H1 (cell line): Measurements from ENCODE around the gene PCCA. TPM values are rescaled to one million over a fixed set of nuclear protein-coding genes. Genes with fewer than 3 reads are reported as not detected.

ENCODE experiments used
- CTCF ChIA-PET: fragments of 300-600 bp; sonication (Branson Sonifier 250); formaldehyde crosslinking; loops from one replicate; lab custom pipeline; 2021; ENCODE audit not compliant: partially characterized antibody; lab: Charles Lee
- POLR2A ChIA-PET: fragments of 300-600 bp; sonication (Branson Sonifier 250); formaldehyde crosslinking; loops from one replicate; lab custom pipeline; 2021; ENCODE audit warnings: inconsistent platforms; ENCODE audit not compliant: partially characterized antibody; lab: Charles Lee
- DNase-seq, 2 experiments: peaks; one replicate each; pipeline versions ENCODE4 v3.0.0 to v3.0.0-alpha.2; 2010 to 2022; ENCODE audit warnings: low spot score in 2 of 2, low read depth in 1 of 2, mixed read lengths in 1 of 2
- FAIRE-seq: peaks from 2 replicates; lab custom pipeline; 2011; peaks lifted over from hg19 to GRCh38; lab: Jason Lieb, UNC
- H2AFZ ChIP-seq: 2 replicates; pipeline ENCODE4 v1.8.1; 2012; ENCODE audit warnings: low read length, inconsistent platforms
- H2AK5ac ChIP-seq: 2 replicates; pipeline ENCODE4 v1.6.1; 2013; ENCODE audit warnings: low read depth, low read length
- H2BK120ac ChIP-seq: replicated peaks from 2 replicates; pipeline ENCODE3; 2013; ENCODE audit warnings: low read depth, low read length, inconsistent platforms
- H2BK12ac ChIP-seq: 2 replicates; pipeline ENCODE4 v1.6.1; 2013; ENCODE audit warnings: low read depth, low read length
- H2BK15ac ChIP-seq: 2 replicates; pipeline ENCODE4 v1.6.1; 2013; ENCODE audit warnings: low read length
- H2BK20ac ChIP-seq: 2 replicates; pipeline ENCODE4 v1.6.1; 2013; ENCODE audit warnings: low read length
- H2BK5ac ChIP-seq: 2 replicates; pipeline ENCODE4 v1.6.1; 2013; ENCODE audit warnings: low read depth, low read length
- H3K14ac ChIP-seq: 2 replicates; pipeline ENCODE4 v1.6.1; 2013; ENCODE audit warnings: inconsistent platforms; ENCODE audit not compliant: insufficient read length
- H3K18ac ChIP-seq: 2 replicates; pipeline ENCODE4 v1.6.1; 2013; ENCODE audit warnings: low read length; ENCODE audit errors: extremely low read depth
- H3K23ac ChIP-seq: 2 replicates; pipeline ENCODE4 v1.6.1; 2013; ENCODE audit warnings: inconsistent platforms; ENCODE audit not compliant: insufficient read length
- H3K23me2 ChIP-seq: 2 replicates; pipeline ENCODE4 v1.6.1; 2013; ENCODE audit warnings: low read depth, low read length
- H3K27ac ChIP-seq: 2 replicates; pipeline ENCODE4 v1.6.1; 2011; ENCODE audit warnings: low read depth, low read length, inconsistent platforms
- H3K27me3 ChIP-seq, 4 experiments: replicated peaks in 1 of 4; 1 replicate in 1 of 4; 2 replicates in 3 of 4; pipeline versions ENCODE4 v1.6.1 to v1.8.1; 2011 to 2013; ENCODE audit warnings: low read length in 3 of 4, mild to moderate bottlenecking in 3 of 4, inconsistent platforms in 2 of 4, mixed read lengths in 2 of 4, moderate library complexity in 1 of 4; ENCODE audit not compliant: control insufficient read depth in 3 of 4, insufficient read depth in 3 of 4; ENCODE audit errors: extremely low read depth in 1 of 4
- H3K36me3 ChIP-seq, 4 experiments: 2 replicates each; pipeline versions ENCODE4 v1.6.1 to v1.8.1; 2011 to 2013; ENCODE audit warnings: mild to moderate bottlenecking in 4 of 4, low read length in 3 of 4, moderate library complexity in 2 of 4, control low read depth in 1 of 4, inconsistent platforms in 1 of 4; ENCODE audit not compliant: insufficient read depth in 4 of 4, control insufficient read depth in 2 of 4
- H3K4ac ChIP-seq: replicated peaks from 2 replicates; pipeline ENCODE3; 2013; ENCODE audit warnings: low read length, low read depth, mixed read lengths, inconsistent platforms; ENCODE audit not compliant: insufficient read length
- H3K4me1 ChIP-seq, 4 experiments: replicated peaks in 1 of 4; 1 replicate in 1 of 4; 2 replicates in 3 of 4; pipeline versions ENCODE4 v1.6.1 to v1.8.1; 2011 to 2013; ENCODE audit warnings: low read length in 3 of 4, inconsistent platforms in 2 of 4, mixed read lengths in 1 of 4; ENCODE audit not compliant: insufficient read depth in 4 of 4, control insufficient read depth in 3 of 4
- H3K4me2 ChIP-seq, 2 experiments: 2 replicates each; pipeline versions ENCODE4 v1.6.1 to v1.8.1; 2011 to 2013; ENCODE audit warnings: low read depth in 2 of 2, low read length in 2 of 2, control low read depth in 1 of 2, inconsistent platforms in 1 of 2, mild to moderate bottlenecking in 1 of 2; ENCODE audit not compliant: insufficient read depth in 1 of 2
- H3K4me3 ChIP-seq, 4 experiments: fragments of 200-600, 300-600 bp in 1 of 4; sonication (generic), shearing (Covaris generic), sonication (Bioruptor Twin) in 1 of 4; 2 replicates each; pipeline versions ENCODE4 v1.5.1 to v1.8.1; 2011 to 2016; ENCODE audit warnings: low read length in 4 of 4, low read depth in 3 of 4, control low read depth in 2 of 4, inconsistent platforms in 2 of 4, mild to moderate bottlenecking in 2 of 4, mixed read lengths in 1 of 4, moderate library complexity in 1 of 4; ENCODE audit not compliant: insufficient read depth in 2 of 4; ENCODE audit errors: extremely low read depth in 1 of 4
- H3K56ac ChIP-seq: replicated peaks from 2 replicates; pipeline ENCODE3; 2013; ENCODE audit warnings: low read depth, mild to moderate bottlenecking, mixed read lengths, low read length, inconsistent platforms; ENCODE audit not compliant: insufficient read length
- H3K79me1 ChIP-seq: 2 replicates; pipeline ENCODE4 v1.6.1; 2013; ENCODE audit warnings: low read depth, low read length, control low read depth
- H3K79me2 ChIP-seq, 2 experiments: 2 replicates each; pipeline versions ENCODE4 v1.6.1 to v1.8.1; 2012 to 2013; ENCODE audit warnings: low read length in 2 of 2, mild to moderate bottlenecking in 2 of 2, inconsistent platforms in 1 of 2; ENCODE audit not compliant: insufficient read depth in 2 of 2, control insufficient read depth in 1 of 2
- H3K9ac ChIP-seq, 4 experiments: replicated peaks in 1 of 4; 1 replicate in 1 of 4; 2 replicates in 3 of 4; pipeline versions ENCODE4 v1.6.1 to v1.8.1; 2011 to 2013; ENCODE audit warnings: low read depth in 3 of 4, low read length in 3 of 4, control low read depth in 2 of 4, mild to moderate bottlenecking in 2 of 4, moderate library complexity in 2 of 4, inconsistent platforms in 1 of 4; ENCODE audit errors: extremely low read depth in 1 of 4
- H3K9me3 ChIP-seq, 2 experiments: 2 replicates each; pipeline versions ENCODE4 v1.6.1 to v1.8.1; 2012 to 2013; ENCODE audit warnings: mild to moderate bottlenecking in 2 of 2, moderate library complexity in 2 of 2, control low read depth in 1 of 2, inconsistent platforms in 1 of 2, low read depth in 1 of 2, low read length in 1 of 2, mixed read lengths in 1 of 2; ENCODE audit not compliant: insufficient read depth in 2 of 2
- H4K20me1 ChIP-seq, 2 experiments: replicated peaks in 1 of 2; 2 replicates each; pipeline versions ENCODE3 to v1.8.1; 2011 to 2013; ENCODE audit warnings: inconsistent platforms in 2 of 2, low read length in 2 of 2, mild to moderate bottlenecking in 1 of 2; ENCODE audit not compliant: insufficient read depth in 2 of 2, control insufficient read depth in 1 of 2
- H4K5ac ChIP-seq: 2 replicates; pipeline ENCODE4 v1.6.1; 2013; ENCODE audit warnings: low read length, low read depth, mixed read lengths, inconsistent platforms; ENCODE audit not compliant: insufficient read length
- H4K8ac ChIP-seq: 2 replicates; pipeline ENCODE4 v1.8.0; 2013; ENCODE audit warnings: mild to moderate bottlenecking, moderate library complexity, low read length, inconsistent platforms; ENCODE audit not compliant: insufficient read depth; ENCODE audit errors: extremely low read depth
- H4K91ac ChIP-seq: replicated peaks from 2 replicates; pipeline ENCODE3; 2013; ENCODE audit warnings: low read length, mixed read lengths, inconsistent platforms; ENCODE audit not compliant: insufficient read length
- BACH1 ChIP-seq: IDR thresholded peaks from 2 replicates; pipeline ENCODE4 v1.6.1; 2012; ENCODE audit warnings: low read length, improper control_type of control experiment
- CBX5 ChIP-seq: fragments of 300-800, 300-1000 bp; sonication (generic); IDR thresholded peaks from 2 replicates; pipeline ENCODE4 v1.7.1; 2016; ENCODE audit warnings: antibody characterized with exemption, low read length, low read depth
- CHD1 ChIP-seq: IDR thresholded peaks from 2 replicates; pipeline ENCODE4 v1.6.1; 2012; ENCODE audit warnings: low read depth, low read length, improper control_type of control experiment
- CTBP2 ChIP-seq: IDR thresholded peaks from 2 replicates; pipeline ENCODE4 v1.7.0; 2011; ENCODE audit warnings: borderline replicate concordance, mild to moderate bottlenecking, moderate library complexity, mixed read lengths, low read length; ENCODE audit not compliant: insufficient read depth, insufficient read length
- EZH2 ChIP-seq: fragments of 200-600 bp; sonication (generic); IDR thresholded peaks from 2 replicates; pipeline ENCODE4 v1.7.1; 2012; ENCODE audit warnings: low read depth, mild to moderate bottlenecking, moderate library complexity, low read length, inconsistent platforms; ENCODE audit not compliant: severe bottlenecking
- GTF2F1 ChIP-seq: IDR thresholded peaks from 2 replicates; pipeline ENCODE4 v1.6.1; 2012; ENCODE audit warnings: low read depth, low read length, improper control_type of control experiment, borderline replicate concordance
- HDAC2 ChIP-seq, 2 experiments: fragments of 300-600 bp in 1 of 2; sonication (generic) in 1 of 2; IDR thresholded peaks; 2 replicates each; pipeline ENCODE4 v1.6.1; 2011 to 2012; ENCODE audit warnings: low read depth in 2 of 2, low read length in 2 of 2, mild to moderate bottlenecking in 2 of 2, moderate library complexity in 2 of 2, borderline replicate concordance in 1 of 2, inconsistent platforms in 1 of 2
- JUND ChIP-seq: IDR thresholded peaks from 2 replicates; pipeline ENCODE4 v1.6.1; 2011; ENCODE audit warnings: mild to moderate bottlenecking, improper control_type of control experiment, low read length
- KDM4A ChIP-seq: IDR thresholded peaks from one replicate; pipeline ENCODE4 v1.7.1; 2012; ENCODE audit warnings: low read depth, mild to moderate bottlenecking, moderate library complexity, low read length, inconsistent platforms; ENCODE audit not compliant: severe bottlenecking
- RAD21 ChIP-seq, 2 experiments: IDR thresholded peaks in 1 of 2; conservative IDR thresholded peaks in 1 of 2; 2 replicates each; pipeline ENCODE4 v1.6.1; 2011; ENCODE audit warnings: low read depth in 2 of 2, low read length in 2 of 2, improper control_type of control experiment in 1 of 2, inconsistent platforms in 1 of 2, mild to moderate bottlenecking in 1 of 2, moderate library complexity in 1 of 2
- SUZ12 ChIP-seq: fragments of 200-600 bp; sonication (generic); IDR thresholded peaks from 2 replicates; pipeline ENCODE4 v1.6.1; 2012; ENCODE audit warnings: mild to moderate bottlenecking, inconsistent platforms, low read length, moderate library complexity, mixed read lengths
- TAF1 ChIP-seq: IDR thresholded peaks from 2 replicates; pipeline ENCODE4 v1.6.1; 2011; ENCODE audit warnings: mild to moderate bottlenecking, low read depth, low read length
- WGBS, 2 experiments: shearing (Covaris generic) in 1 of 2; methylation state at CpG; one replicate each; pipeline versions ENCODE4 v1.1.6 to v1.1.7; 2013 to 2015; ENCODE audit warnings: low lambda C conversion rate in 2 of 2, mixed read lengths in 2 of 2, inconsistent platforms in 1 of 2, low coverage in 1 of 2, missing lambda C conversion rate in 1 of 2; ENCODE audit not compliant: insufficient replicate concordance in 2 of 2, insufficient coverage in 1 of 2, insufficient read length in 1 of 2; ENCODE audit errors: extremely low coverage in 1 of 2, missing lambda C conversion rate in 1 of 2; 5-methylcytosine and 5-hydroxymethylcytosine counted together
- polyA plus RNA-seq, 7 experiments: library from polyadenylated mRNA; depleted of rRNA in 3 of 7; stranded (reverse) in 5 of 7; unstranded in 2 of 7; fragments of >200 nt in 5 of 7; fragments of 200-250 nt in 2 of 7; gene quantifications; 1 replicate in 5 of 7; 2 replicates in 1 of 7; 4 replicates in 1 of 7; pipeline versions ENCODE4 v1.2.1 to v1.2.3, GENCODE V29; 2011 to 2013; ENCODE audit warnings: missing spikeins in 2 of 7, mixed read lengths in 2 of 7
- total RNA-seq: library from RNA; stranded (reverse); fragmentation: NEBNext Ultra II Directional; extraction: Animal tissue kit (Norgen Biotek cat#: 25700); gene quantifications from 2 replicates; pipeline ENCODE4 v1.2.1, GENCODE V29; 2021
- TF ChIP-seq, protein P1 (sequence below): IDR thresholded peaks from 2 replicates; pipeline ENCODE4 v1.6.1; 2012; ENCODE audit warnings: inconsistent platforms

Gene PCCA
- total and polyA plus RNA-seq, 2 of the 8 experiments (the other 6 are each of a cell fraction or from before 2014, with no cell fraction given): 18.4 to 49.8 TPM

DNA sequence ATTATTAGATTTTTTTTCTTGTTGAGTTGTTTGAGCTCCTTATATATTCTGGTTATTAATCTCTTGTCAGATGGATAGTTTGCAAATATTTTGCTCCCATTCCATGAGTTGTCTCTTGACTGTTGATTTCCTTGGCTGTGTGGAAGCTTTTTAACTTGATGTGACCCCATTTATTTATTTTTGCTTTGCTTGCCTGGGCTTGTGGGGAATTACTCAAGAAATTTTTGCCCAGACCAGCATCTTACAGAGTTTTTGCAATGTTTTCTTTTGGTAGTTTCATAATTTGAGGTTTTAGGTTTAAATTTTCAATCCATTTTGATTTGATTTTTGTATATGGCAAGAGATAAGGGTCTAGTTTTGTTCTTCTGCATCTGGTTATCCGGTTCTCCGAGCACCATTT is 124.7 kb downstream of the PCCA start:
- ChIA-PET CTCF (no interaction called here), POLR2A (no interaction called here)
- Histone ChIP-seq H3K23ac (no peak overlapping the region), H2BK20ac (no peak overlapping the region), H3K27me3 (no peaks in the 10 kb centered on the region), H4K20me1 (no peaks in the 10 kb centered on the region), H2BK5ac (no peak overlapping the region), H3K4ac (no peak overlapping the region), H3K4me3 (no peak overlapping the region), H3K56ac (no peak overlapping the region), H3K18ac (no peak overlapping the region), H3K79me1 (no peaks in the 10 kb centered on the region), H4K91ac (no peak overlapping the region), H4K8ac (no peak overlapping the region), H2BK12ac (no peak overlapping the region), H3K4me1 (no peaks in the 10 kb centered on the region), H2BK120ac (no peak overlapping the region), H3K9ac (no peak overlapping the region), H4K5ac (no peak overlapping the region), H3K79me2 (peaks cover 0 to 4% of the 10 kb centered on the region in 2 experiments; a peak in 2 of 4 replicates), H3K36me3 (peaks cover 0 to 7% (median 2%) of the 10 kb centered on the region in 4 experiments; a peak in 5 of 8 replicates), H3K9me3 (no peaks in the 10 kb centered on the region), H2AFZ (no peak overlapping the region), H2BK15ac (no peak overlapping the region), H2AK5ac (no peak overlapping the region), H3K4me2 (no peak overlapping the region), H3K23me2 (no peaks in the 10 kb centered on the region), H3K14ac (no peak overlapping the region), H3K27ac (no peak overlapping the region)
- 97% methylated on average over 2 of the region's 2 CpGs; no CpG with 5 or more reads in 1 of the 2 experiments for WGBS, 2 experiments
- FAIRE-seq: no peak
- no peak for DNase-seq
- TF ChIP-seq BACH1: no peak
- TF ChIP-seq CHD1: no peak
- no peak for TF ChIP-seq SUZ12
- TF ChIP-seq, protein P1, sequence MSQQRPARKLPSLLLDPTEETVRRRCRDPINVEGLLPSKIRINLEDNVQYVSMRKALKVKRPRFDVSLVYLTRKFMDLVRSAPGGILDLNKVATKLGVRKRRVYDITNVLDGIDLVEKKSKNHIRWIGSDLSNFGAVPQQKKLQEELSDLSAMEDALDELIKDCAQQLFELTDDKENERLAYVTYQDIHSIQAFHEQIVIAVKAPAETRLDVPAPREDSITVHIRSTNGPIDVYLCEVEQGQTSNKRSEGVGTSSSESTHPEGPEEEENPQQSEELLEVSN: no peak
- no peak for TF ChIP-seq EZH2
- no peak for TF ChIP-seq CTBP2
- TF ChIP-seq JUND: no peak
- TF ChIP-seq TAF1: no peak
- TF ChIP-seq RAD21 (IDR thresholded peaks at IDR 0.05 in 1 of 2, conservative IDR thresholded peaks at IDR 0.05 in 1 of 2; ENCODE audit: low read depth in 2 of 2, low read length in 2 of 2): no peak
- no peak for TF ChIP-seq CBX5
- TF ChIP-seq HDAC2 (IDR thresholded peaks at IDR 0.05; ENCODE audit: borderline replicate concordance in 1 of 2, low read depth in 2 of 2, low read length in 2 of 2): no peak
- TF ChIP-seq GTF2F1: no peak
- no peak for TF ChIP-seq KDM4A
